Spleen (tissue), 7 donors: ENCODE results near the gene SYNPR.

Source experiments
- CTCF ChIP-seq, 11 experiments: fragments of 200-600 bp in 7 of 11; fragments of 450-650 bp in 4 of 11; sonication (generic) in 4 of 11; IDR thresholded peaks in 8 of 11; conservative IDR thresholded peaks in 3 of 11; 1 replicate in 7 of 11; 2 replicates in 4 of 11; pipeline versions ENCODE4 v1.4.0 to v1.8.0; 2016 to 2021; ENCODE audit warnings: antibody characterized with exemption in 11 of 11, inconsistent platforms in 4 of 11, mild to moderate bottlenecking in 1 of 11
- POLR2A ChIP-seq, 3 donors: fragments of 450-650 bp; IDR thresholded peaks; one replicate each; pipeline ENCODE4 v1.5.1; 2017; ENCODE audit warnings: antibody characterized with exemption in 3 of 3, mild to moderate bottlenecking in 1 of 3
- donor health status: DM: no; HTN: no; CAD: no; lungs with moderate emphysema.
- donor health status: DM: no; HTN: no; CAD: no.
- donor health status: DM: no; HTN: no; CAD: no.

- TF ChIP-seq CTCF (IDR thresholded peaks at IDR 0.05 in 8 of 11, conservative IDR thresholded peaks at IDR 0.05 in 3 of 11) (no peak), POLR2A (IDR thresholded peaks at IDR 0.05) (no peak)
Observed at GRCh38 chr3:63538919-63539318, 260.8 kb downstream of the SYNPR start.
